Heart left ventricle (tissue), 16 donors: ENCODE measurements around the gene VCL. TPM values are rescaled to one million over a fixed set of nuclear protein-coding genes. Genes with fewer than 3 reads are reported as not detected.
A peak's percentile ranks its signal among the peaks of the same experiment; 100 is the strongest.

Experiments
- ATAC-seq, 4 donors: fragments of 200-7000 bp; cut with Tn5 transposase; one replicate each; pipeline ENCODE4 v1.9.1; 2020 to 2022; ENCODE audit warnings: moderate library complexity in 4 of 4, mild to moderate bottlenecking in 3 of 4, moderate number of reproducible peaks in 1 of 4
- DNase-seq, 5 donors: peaks; one replicate each; pipeline ENCODE4 v3.0.0-alpha.2; 2020
- H3K27ac ChIP-seq, 12 donors: fragments of 200-600 bp; sonication (generic) in 4 of 12; one replicate each; pipeline versions ENCODE4 v1.5.0 to v1.8.0; 2016 to 2022; ENCODE audit warnings: mild to moderate bottlenecking in 2 of 12
- H3K27me3 ChIP-seq, 9 donors: fragments of 200-600 bp; sonication (generic) in 2 of 9; one replicate each; pipeline versions ENCODE4 v1.5.1 to v1.8.0; 2016 to 2022; ENCODE audit warnings: mild to moderate bottlenecking in 3 of 9
- H3K36me3 ChIP-seq, 9 donors: fragments of 200-600 bp; sonication (generic) in 2 of 9; one replicate each; pipeline versions ENCODE4 v1.5.0 to v1.8.0; 2018 to 2022; ENCODE audit warnings: mild to moderate bottlenecking in 2 of 9
- H3K4me1 ChIP-seq, 12 donors: fragments of 200-600 bp; sonication (generic) in 4 of 12; one replicate each; pipeline versions ENCODE4 v1.5.0 to v1.8.0; 2016 to 2022; ENCODE audit warnings: mild to moderate bottlenecking in 3 of 12
- H3K4me3 ChIP-seq, 12 donors: fragments of 200-600 bp; sonication (generic) in 4 of 12; one replicate each; pipeline versions ENCODE4 v1.5.0 to v1.8.0; 2017 to 2022; ENCODE audit warnings: mild to moderate bottlenecking in 9 of 12, moderate library complexity in 4 of 12
- H3K9me3 ChIP-seq, 12 donors: fragments of 200-600 bp; sonication (generic) in 4 of 12; one replicate each; pipeline versions ENCODE4 v1.5.0 to v1.8.0; 2016 to 2022; ENCODE audit warnings: mild to moderate bottlenecking in 1 of 12
- CTCF ChIP-seq, 12 donors: fragments of 200-600 bp; sonication (generic) in 4 of 12; IDR thresholded peaks; one replicate each; pipeline versions ENCODE4 v1.5.0 to v1.8.0; 2018 to 2022; ENCODE audit warnings: antibody characterized with exemption in 12 of 12, mild to moderate bottlenecking in 5 of 12
- POLR2A ChIP-seq, 2 donors: fragments of 450-650 bp; IDR thresholded peaks; one replicate each; pipeline ENCODE4 v1.6.1; 2017; ENCODE audit warnings: antibody characterized with exemption in 2 of 2, mild to moderate bottlenecking in 2 of 2, moderate library complexity in 2 of 2
- WGBS, 4 donors: extraction: QIAGEN DNeasy Blood & Tissue Kit in 2 of 4; methylation state at CpG; one replicate each; pipeline versions ENCODE4 v1.1.5 to v1.1.7; 2013 to 2018; 5-methylcytosine and 5-hydroxymethylcytosine counted together
- intact Hi-C, 10 donors: fragments of 100-400 bp; cut with DNase I; formaldehyde crosslinking; loops; one replicate each; pipeline versions ENCODE4 v1.11.1 to v1.14.2; 2022
- polyA plus RNA-seq, 2 donors: library from polyadenylated mRNA; stranded (reverse); fragments of 200-250 nt; gene quantifications; one replicate each; pipeline ENCODE4 v1.2.3, GENCODE V29; 2013
- total RNA-seq, 9 donors: library from RNA; depleted of rRNA in 2 of 9; stranded (reverse); fragments of >200 nt in 2 of 9; fragmentation: NEBNext Ultra II Directional in 3 of 9; extraction: Animal tissue kit (Norgen Biotek cat#: 25700) in 3 of 9; gene quantifications; one replicate each; pipeline versions ENCODE4 v1.1.0 to v1.2.4, GENCODE V29; 2016 to 2023
- donor health status: ischemic (EF 13 %, LVEDD 7.1; RV severe dilation, severe dysfunction).
- donor health status: healthy with polysubstance abuse.
- donor health status: DM: no; HTN: yes; CAD: no.
- donor health status: DM: no; HTN: no; CAD: no.
- donor health status: ischemic (EF 25% LVEDD 6.9; RV normal size, moderate dysfunction).
- donor health status: ischemic (EF 25% LVEDD 5.7; RV mildly dilated, moderate dysfunction).
- donor health status: healthy.
- donor health status: DM: yes; HTN: yes; CAD: no.
- donor health status: ischemic (EF 35%, LVEDD 5.7; RV mildly dilated, moderate dysfunction).
- donor health status: nonischemic (EF 11% LVEDD 7.7; RV severe dilation, severe dysfunction).
- donor health status: DM: yes; HTN: yes; CAD: no.
- donor health status: PGD.
- donor health status: ischemic (EF 29% LVEDD 5.4; RV normal size, mild dysfunction).
- donor health status: nonischemic (EF 23%, LVEDD 6.1; RV moderate dilation, normal function).

VCL gene
- total and polyA plus RNA-seq, 11 donors: 84.5 to 543 (median 273) TPM

GRCh38 chr10:74097776-74098175 lies 99.9 kb downstream of the VCL start:
- H3K27ac ChIP-seq: no peak overlapping the region
- TF ChIP-seq POLR2A (IDR thresholded peaks at IDR 0.05): no peak
- TF ChIP-seq CTCF (IDR thresholded peaks at IDR 0.05): no peak
- intact Hi-C loops: no loop called here
- 91 to 94% (median 92%) methylated on average over 9 of the region's 9 CpGs for WGBS, 4 donors
- ATAC-seq (no peak), DNase-seq (no peak)
- H3K4me1 ChIP-seq: no peaks in the 10 kb centered on the region
- no peak overlapping the region for H3K4me3 ChIP-seq
- no peaks in the 10 kb centered on the region for H3K27me3 ChIP-seq
- no peaks in the 10 kb centered on the region for H3K9me3 ChIP-seq
- peaks cover 7 to 100% (median 98%) of the 10 kb centered on the region in 9 donors for H3K36me3 ChIP-seq

GRCh38 chr10:74099420-74099819 lies 101.5 kb downstream of the VCL start:
- no peak for DNase-seq
- Histone ChIP-seq H3K36me3 (peaks cover 5 to 100% (median 98%) of the 10 kb centered on the region in 9 donors), H3K27ac (no peak overlapping the region), H3K9me3 (no peaks in the 10 kb centered on the region), H3K4me1 (peaks cover 0 to 7% (median 0%) of the 10 kb centered on the region in 12 donors), H3K27me3 (no peaks in the 10 kb centered on the region), H3K4me3 (no peak overlapping the region)
- TF ChIP-seq POLR2A (IDR thresholded peaks at IDR 0.05) (no peak), CTCF (IDR thresholded peaks at IDR 0.05) (no peak)
- intact Hi-C loops: no loop called here
- 88 to 96% (median 92%) methylated on average over 3 of the region's 3 CpGs for WGBS, 4 donors
- ATAC-seq: no peak

DNA sequence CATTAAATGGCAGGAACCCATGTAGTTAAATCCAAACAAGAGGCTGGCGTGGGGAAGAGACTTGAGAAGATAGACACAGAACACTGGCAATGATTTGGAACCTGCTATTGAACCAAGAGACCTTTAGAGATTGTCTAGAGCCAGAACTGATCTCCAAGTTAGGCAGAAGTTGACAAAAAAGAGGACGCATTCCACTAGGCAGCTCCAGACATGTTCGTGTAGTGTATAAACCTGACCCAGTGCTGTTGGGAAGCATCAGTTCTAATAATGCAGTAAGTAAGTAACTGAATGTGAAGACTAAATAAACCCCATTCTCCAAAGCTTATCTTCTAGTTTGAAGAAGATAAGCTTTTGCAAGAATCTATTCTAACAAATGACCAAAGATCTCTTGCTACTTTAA lies 101.9 kb downstream of the VCL start:
- intact Hi-C loops: no loop called here
- no peak for TF ChIP-seq POLR2A (IDR thresholded peaks at IDR 0.05)
- TF ChIP-seq CTCF (IDR thresholded peaks at IDR 0.05): no peak
- Histone ChIP-seq H3K27ac (no peak overlapping the region), H3K4me3 (no peak overlapping the region), H3K27me3 (no peaks in the 10 kb centered on the region), H3K36me3 (peaks cover 5 to 100% (median 98%) of the 10 kb centered on the region in 9 donors), H3K4me1 (peaks cover 0 to 7% (median 0%) of the 10 kb centered on the region in 12 donors), H3K9me3 (no peaks in the 10 kb centered on the region)
- ATAC-seq (no peak), DNase-seq (no peak)
- 86 to 98% (median 96%) methylated on average over 3 of the region's 3 CpGs for WGBS, 4 donors

GRCh38 chr10:74103560-74104258 lies 105.8 kb downstream of the VCL start:
- Histone ChIP-seq H3K9me3 (no peaks in the 10 kb centered on the region), H3K4me3 (no peak overlapping the region), H3K4me1 (peaks cover 0 to 7% (median 0%) of the 10 kb centered on the region in 12 donors), H3K27me3 (no peaks in the 10 kb centered on the region), H3K27ac (peak overlapping the region in 1 of 12 donors; percentile 6), H3K36me3 (peaks cover 2 to 100% (median 98%) of the 10 kb centered on the region in 9 donors)
- intact Hi-C loops: no loop called here
- DNase-seq (no peak), ATAC-seq (peak in 2 of 4 donors; percentile 35 to 60)
- TF ChIP-seq POLR2A (IDR thresholded peaks at IDR 0.05) (no peak), CTCF (IDR thresholded peaks at IDR 0.05) (peak in 7 of 12 donors; percentile 16 to 47 (median 27))
- 68 to 79% (median 74%) methylated on average over 11 of the region's 11 CpGs for WGBS, 4 donors
